ENCODE measurements around the gene PSMG4.

PSMG4 gene

GRCh38 chr6:3301506-3301905 lies 42.8 kb downstream of the PSMG4 start:
- Mint-ChIP-seq H3K4me1 (no peaks in the 10 kb centered on the region), H3K4me3 (no peak overlapping the region), H3K27ac (no peak overlapping the region), H3K36me3 (peaks cover 3% of the 10 kb centered on the region), H3K27me3 (peaks cover 30% of the 10 kb centered on the region), H3K9me3 (peaks cover 14% of the 10 kb centered on the region)
- no peak for DNase-seq (ENCODE audit: low spot score in 2 of 2)
- no peak for ATAC-seq (ENCODE audit: low read depth)

- no peak for DNase-seq (ENCODE audit: low spot score in 2 of 2)
- peaks cover 14% of the 10 kb centered on the region for H3K9me3 Mint-ChIP-seq
- H3K4me3 Mint-ChIP-seq = no peak overlapping the region
- H3K27ac Mint-ChIP-seq = no peak overlapping the region
- ATAC-seq (ENCODE audit: low read depth) = no peak
- H3K27me3 Mint-ChIP-seq = peaks cover 25% of the 10 kb centered on the region
- no peaks in the 10 kb centered on the region for H3K4me1 Mint-ChIP-seq
- peaks cover 3% of the 10 kb centered on the region for H3K36me3 Mint-ChIP-seq
These were observed 45.2 kb downstream of the PSMG4 start for GRCh38 chr6:3303795-3304411.

- no peak for DNase-seq (ENCODE audit: low spot score in 2 of 2)
- no peak for ATAC-seq (ENCODE audit: low read depth)
- Mint-ChIP-seq H3K27ac (no peak overlapping the region), H3K36me3 (peaks cover 3% of the 10 kb centered on the region), H3K27me3 (peaks cover 25% of the 10 kb centered on the region), H3K9me3 (peaks cover 14% of the 10 kb centered on the region), H3K4me3 (no peak overlapping the region), H3K4me1 (no peaks in the 10 kb centered on the region)
These were observed 45.9 kb downstream of the PSMG4 start for GRCh38 chr6:3304500-3305215.

DNA sequence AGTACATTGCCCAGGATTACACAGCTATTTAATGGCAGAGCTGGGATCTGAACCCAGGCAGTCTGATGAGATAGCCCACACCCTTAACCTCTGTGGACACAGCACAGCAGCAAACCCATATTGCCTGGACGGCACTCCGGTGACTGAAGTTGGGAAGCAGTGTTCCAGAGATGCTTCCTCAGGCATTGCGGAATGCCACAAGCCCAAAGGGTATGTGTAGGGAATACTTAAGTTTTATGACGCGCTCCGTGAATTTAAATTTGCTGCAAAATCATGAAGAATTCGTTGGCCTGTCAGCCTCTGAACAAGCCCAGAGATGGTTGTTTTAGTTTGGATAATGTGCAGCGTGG lies 46.4 kb downstream of the PSMG4 start:
- ATAC-seq (ENCODE audit: low read depth) (no peak), DNase-seq (ENCODE audit: low spot score in 2 of 2) (no peak)
- Mint-ChIP-seq H3K36me3 (peaks cover 3% of the 10 kb centered on the region), H3K4me1 (no peaks in the 10 kb centered on the region), H3K9me3 (peaks cover 14% of the 10 kb centered on the region), H3K27ac (no peak overlapping the region), H3K27me3 (peaks cover 25% of the 10 kb centered on the region), H3K4me3 (no peak overlapping the region)

GRCh38 chr6:3305831-3306230 lies 47.1 kb downstream of the PSMG4 start:
- Mint-ChIP-seq H3K4me3 (no peak overlapping the region), H3K27ac (no peak overlapping the region), H3K9me3 (peaks cover 14% of the 10 kb centered on the region), H3K4me1 (no peaks in the 10 kb centered on the region), H3K36me3 (peaks cover 3% of the 10 kb centered on the region), H3K27me3 (peaks cover 23% of the 10 kb centered on the region)
- DNase-seq (ENCODE audit: low spot score in 2 of 2) = no peak
- ATAC-seq (ENCODE audit: low read depth) = no peak

DNA sequence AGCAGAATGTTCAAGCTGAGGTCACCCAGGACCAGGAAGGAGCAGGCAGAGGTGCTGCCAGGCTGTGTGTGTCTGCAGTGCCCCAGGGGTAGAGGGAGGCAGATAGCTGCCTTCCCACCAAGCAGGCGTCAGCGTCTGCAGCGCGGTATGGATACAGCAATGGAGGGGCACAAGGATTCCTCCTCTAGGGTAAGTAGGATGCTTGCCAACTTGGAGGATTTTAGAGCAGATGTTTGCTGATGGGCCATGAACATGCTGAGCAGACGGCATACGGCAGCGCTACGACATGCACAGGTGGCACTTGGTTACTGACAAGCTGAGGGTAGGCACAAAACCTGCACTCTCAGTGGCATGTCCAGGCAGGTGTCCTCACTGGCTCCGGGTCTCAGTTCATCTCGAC lies 48.1 kb downstream of the PSMG4 start:
- Mint-ChIP-seq H3K4me1 (no peaks in the 10 kb centered on the region), H3K27me3 (peaks cover 25% of the 10 kb centered on the region), H3K9me3 (peaks cover 14% of the 10 kb centered on the region), H3K4me3 (no peak overlapping the region), H3K36me3 (peaks cover 3% of the 10 kb centered on the region), H3K27ac (no peak overlapping the region)
- DNase-seq (ENCODE audit: low spot score in 2 of 2) = no peak
- ATAC-seq (ENCODE audit: low read depth) = no peak

- ATAC-seq (ENCODE audit: low read depth) (no peak), DNase-seq (ENCODE audit: low spot score in 2 of 2) (no peak)
- H3K4me3 Mint-ChIP-seq = no peak overlapping the region
- no peak overlapping the region for H3K27ac Mint-ChIP-seq
- H3K27me3 Mint-ChIP-seq = peaks cover 21% of the 10 kb centered on the region
- H3K4me1 Mint-ChIP-seq = no peaks in the 10 kb centered on the region
- H3K9me3 Mint-ChIP-seq = peaks cover 10% of the 10 kb centered on the region
- H3K36me3 Mint-ChIP-seq = peaks cover 3% of the 10 kb centered on the region
These were observed 48.7 kb downstream of the PSMG4 start for GRCh38 chr6:3307436-3307835.

DNA sequence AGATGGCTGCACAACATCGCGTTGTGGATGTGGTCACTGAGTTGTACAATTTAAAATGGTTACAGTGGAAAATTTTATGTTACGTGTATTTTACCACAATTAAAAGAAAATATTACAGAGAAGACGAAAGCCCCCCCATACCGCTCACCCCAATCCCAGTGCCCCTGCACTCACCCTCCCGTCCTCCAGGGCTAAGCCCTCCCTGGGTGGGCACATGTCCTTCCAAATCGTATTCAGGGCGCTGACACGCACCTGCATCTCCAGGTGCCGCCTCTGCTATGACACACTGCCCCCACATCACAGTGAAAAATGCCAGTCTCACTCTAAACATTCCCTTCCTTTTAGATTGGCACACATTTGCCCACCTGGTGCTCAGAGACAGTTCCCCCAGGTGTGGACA lies 49.4 kb downstream of the PSMG4 start:
- H3K9me3 Mint-ChIP-seq = peaks cover 9% of the 10 kb centered on the region
- peaks cover 16% of the 10 kb centered on the region for H3K27me3 Mint-ChIP-seq
- H3K27ac Mint-ChIP-seq = no peak overlapping the region
- DNase-seq (ENCODE audit: low spot score in 2 of 2) (no peak), ATAC-seq (ENCODE audit: low read depth) (no peak)
- H3K4me1 Mint-ChIP-seq = no peaks in the 10 kb centered on the region
- no peak overlapping the region for H3K4me3 Mint-ChIP-seq
- peaks cover 3% of the 10 kb centered on the region for H3K36me3 Mint-ChIP-seq

- peaks cover 6% of the 10 kb centered on the region for H3K9me3 Mint-ChIP-seq
- no peak overlapping the region for H3K4me3 Mint-ChIP-seq
- H3K36me3 Mint-ChIP-seq = peaks cover 3% of the 10 kb centered on the region
- peaks cover 11% of the 10 kb centered on the region for H3K27me3 Mint-ChIP-seq
- DNase-seq (ENCODE audit: low spot score in 2 of 2) (no peak), ATAC-seq (ENCODE audit: low read depth) (no peak)
- no peaks in the 10 kb centered on the region for H3K4me1 Mint-ChIP-seq
- no peak overlapping the region for H3K27ac Mint-ChIP-seq
These were observed 50.8 kb downstream of the PSMG4 start for GRCh38 chr6:3309391-3310050.

GRCh38 chr6:3310051-3310448 lies 51.3 kb downstream of the PSMG4 start:
- no peak for DNase-seq (ENCODE audit: low spot score in 2 of 2)

GRCh38 chr6:3310703-3311102 lies 52.0 kb downstream of the PSMG4 start:
- H3K27ac Mint-ChIP-seq = no peak overlapping the region
- DNase-seq (ENCODE audit: low spot score in 2 of 2) (no peak), ATAC-seq (ENCODE audit: low read depth) (no peak)
- H3K36me3 Mint-ChIP-seq = peaks cover under 1% of the 10 kb centered on the region
- no peak overlapping the region for H3K4me3 Mint-ChIP-seq
- peaks cover 11% of the 10 kb centered on the region for H3K27me3 Mint-ChIP-seq
- peaks cover 2% of the 10 kb centered on the region for H3K9me3 Mint-ChIP-seq
- no peaks in the 10 kb centered on the region for H3K4me1 Mint-ChIP-seq

More at GRCh38 chr6:3310051-3310448, 51.3 kb downstream of the PSMG4 start:
- H3K27me3 Mint-ChIP-seq = peaks cover 11% of the 10 kb centered on the region
- H3K27ac Mint-ChIP-seq = no peak overlapping the region
- H3K36me3 Mint-ChIP-seq = peaks cover 3% of the 10 kb centered on the region
- no peak overlapping the region for H3K4me3 Mint-ChIP-seq
- peaks cover 6% of the 10 kb centered on the region for H3K9me3 Mint-ChIP-seq
- no peak for ATAC-seq (ENCODE audit: low read depth)
- H3K4me1 Mint-ChIP-seq = no peaks in the 10 kb centered on the region

GRCh38 chr6:3311826-3312225 lies 53.1 kb downstream of the PSMG4 start:
- Mint-ChIP-seq H3K36me3 (no peaks in the 10 kb centered on the region), H3K4me3 (no peak overlapping the region), H3K27ac (no peak overlapping the region), H3K4me1 (no peaks in the 10 kb centered on the region), H3K9me3 (no peaks in the 10 kb centered on the region), H3K27me3 (peaks cover 8% of the 10 kb centered on the region)
- ATAC-seq (ENCODE audit: low read depth) = no peak
- DNase-seq (ENCODE audit: low spot score in 2 of 2) = no peak

GRCh38 chr6:3312604-3313231 lies 54.0 kb downstream of the PSMG4 start:
- no peaks in the 10 kb centered on the region for H3K9me3 Mint-ChIP-seq
- DNase-seq (ENCODE audit: low spot score in 2 of 2) (no peak), ATAC-seq (ENCODE audit: low read depth) (no peak)
- H3K27me3 Mint-ChIP-seq = peaks cover 14% of the 10 kb centered on the region
- H3K27ac Mint-ChIP-seq = no peak overlapping the region
- H3K4me3 Mint-ChIP-seq = no peak overlapping the region
- peaks cover under 1% of the 10 kb centered on the region for H3K4me1 Mint-ChIP-seq
- H3K36me3 Mint-ChIP-seq = peaks cover 1% of the 10 kb centered on the region

DNA sequence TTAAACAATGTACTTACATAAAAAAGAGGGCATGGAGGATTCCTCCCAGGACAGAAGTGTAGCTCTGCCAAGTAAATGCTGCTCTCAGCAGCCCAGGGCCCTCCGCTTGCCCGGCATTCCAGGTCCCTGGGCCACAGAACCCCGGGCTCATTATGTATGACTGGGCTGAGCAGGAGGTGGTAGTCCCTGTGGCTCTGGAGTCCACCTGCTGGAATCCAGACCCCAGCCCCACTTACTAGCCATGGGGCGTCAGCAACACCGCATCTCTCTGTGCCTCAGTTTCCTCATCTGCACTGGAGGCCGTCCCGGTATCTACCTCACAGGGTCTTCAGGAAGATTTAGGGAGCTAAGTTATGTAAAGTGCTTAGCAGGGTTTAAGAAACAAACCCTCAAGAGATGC lies 55.4 kb downstream of the PSMG4 start:
- DNase-seq (ENCODE audit: low spot score in 2 of 2) (no peak), ATAC-seq (ENCODE audit: low read depth) (no peak)
- H3K36me3 Mint-ChIP-seq = peaks cover 2% of the 10 kb centered on the region
- H3K27me3 Mint-ChIP-seq = peaks cover 22% of the 10 kb centered on the region
- no peaks in the 10 kb centered on the region for H3K9me3 Mint-ChIP-seq
- no peak overlapping the region for H3K27ac Mint-ChIP-seq
- H3K4me1 Mint-ChIP-seq = peaks cover 8% of the 10 kb centered on the region
- no peak overlapping the region for H3K4me3 Mint-ChIP-seq
